MCF 10A (cell line): ENCODE data around the gene MCUB. TPM values are rescaled to one million over a fixed set of nuclear protein-coding genes. Genes with fewer than 3 reads are reported as not detected.

Source experiments
- BruUV-seq: library from RNA; stranded (reverse); fragments of 400-500 nt; replicated peaks from 2 replicates; lab custom pipeline; 2021; lab: Mats Ljungman, UMichigan
- CTCF ChIA-PET: fragments of 300-600 bp; sonication (Branson Sonifier 250); formaldehyde crosslinking; extraction: SDS; loops from one replicate; lab custom pipeline; 2021; ENCODE audit warnings: antibody characterized with exemption, inconsistent platforms; lab: Yijun Ruan, JAX
- POLR2A ChIA-PET: fragments of 300-600, 350-650 bp; sonication (Branson Sonifier 250); formaldehyde crosslinking; extraction: SDS; loops from one replicate; lab custom pipeline; 2020; ENCODE audit warnings: antibody characterized with exemption, inconsistent platforms; lab: Yijun Ruan, JAX
- DNase-seq: peaks from one replicate; pipeline ENCODE4 v3.0.0-alpha.2; 2018; ENCODE audit not compliant: unreplicated experiment
- H3K27ac Mint-ChIP-seq: one replicate; pipeline ENCODE4 v1.8.0; 2022; ENCODE audit warnings: mild to moderate bottlenecking, low read depth, mixed read lengths; ENCODE audit not compliant: unreplicated experiment
- H3K27me3 Mint-ChIP-seq: one replicate; pipeline ENCODE4 v1.8.0; 2022; ENCODE audit warnings: mixed read lengths; ENCODE audit not compliant: insufficient read depth, unreplicated experiment
- H3K36me3 Mint-ChIP-seq: one replicate; pipeline ENCODE4 v1.8.0; 2022; ENCODE audit warnings: mild to moderate bottlenecking, moderate library complexity, mixed read lengths; ENCODE audit not compliant: insufficient read depth, unreplicated experiment
- H3K4me1 Mint-ChIP-seq: one replicate; pipeline ENCODE4 v1.8.0; 2022; ENCODE audit warnings: mixed read lengths; ENCODE audit not compliant: insufficient read depth, unreplicated experiment
- H3K4me3 Mint-ChIP-seq: one replicate; pipeline ENCODE4 v1.8.0; 2022; ENCODE audit warnings: mild to moderate bottlenecking, moderate library complexity, mixed read lengths; ENCODE audit not compliant: unreplicated experiment
- H3K9me3 Mint-ChIP-seq: one replicate; pipeline ENCODE4 v1.8.0; 2022; ENCODE audit warnings: mixed read lengths; ENCODE audit not compliant: unreplicated experiment
- CTCF ChIP-seq: fragments of 200-600 bp; IDR thresholded peaks from one replicate; pipeline ENCODE4 v1.8.0; 2022; ENCODE audit warnings: antibody characterized with exemption, mild to moderate bottlenecking; ENCODE audit not compliant: unreplicated experiment
- intact Hi-C: fragments of 100-400 bp; cut with micrococcal nuclease; formaldehyde crosslinking; loops from 2 replicates; pipeline ENCODE4 v1.14.1; 2022
- total RNA-seq: library from RNA; stranded (reverse); gene quantifications from 2 replicates; pipeline ENCODE4 v1.2.3, GENCODE V29; 2022

Gene MCUB
- total RNA-seq, 1 experiment from 2014 or later, result 16.3 TPM

- no peak for TF ChIP-seq CTCF
- intact Hi-C loops, result no loop called here
- BruUV-seq, result no TSS peak
- no peak for DNase-seq
- no peaks in the 10 kb centered on the region for H3K9me3 Mint-ChIP-seq
- no peak overlapping the region for H3K27ac Mint-ChIP-seq
- no peaks in the 10 kb centered on the region for H3K4me1 Mint-ChIP-seq
- POLR2A ChIA-PET, result no interaction called here
- no peak overlapping the region for H3K4me3 Mint-ChIP-seq
- no peaks in the 10 kb centered on the region for H3K27me3 Mint-ChIP-seq
- H3K36me3 Mint-ChIP-seq, result no peaks in the 10 kb centered on the region
- CTCF ChIA-PET, result no interaction called here
These were observed 67.3 kb downstream of the MCUB start for GRCh38 chr4:109627361-109627760.

- Mint-ChIP-seq H3K27ac (no peak overlapping the region), H3K4me3 (no peak overlapping the region), H3K9me3 (no peaks in the 10 kb centered on the region), H3K27me3 (no peaks in the 10 kb centered on the region), H3K36me3 (no peaks in the 10 kb centered on the region), H3K4me1 (no peaks in the 10 kb centered on the region)
- POLR2A ChIA-PET, result no interaction called here
- CTCF ChIA-PET, result interaction anchor here (0.5 to 1.0 kb wide), 2 partner anchors 12 to 66 kb away, joined by 3 read pairs; no protein-coding TSS in a partner anchor
- no peak for TF ChIP-seq CTCF
- intact Hi-C loops, result no loop called here
- BruUV-seq, result no TSS peak
- no peak for DNase-seq
These were observed 69.7 kb downstream of the MCUB start for GRCh38 chr4:109629775-109630174.

GRCh38 chr4:109631532-109632108 is 71.6 kb downstream of the MCUB start:
- POLR2A ChIA-PET, result interaction anchor here (1.5 kb wide), 1 partner anchor 72 kb away, joined by 3 read pairs; the partner anchor contains the start of gene MCUB
- no peak for TF ChIP-seq CTCF
- intact Hi-C loops, result no loop called here
- Mint-ChIP-seq H3K4me3 (no peak overlapping the region), H3K36me3 (no peaks in the 10 kb centered on the region), H3K27ac (no peak overlapping the region), H3K4me1 (no peaks in the 10 kb centered on the region), H3K27me3 (no peaks in the 10 kb centered on the region), H3K9me3 (no peaks in the 10 kb centered on the region)
- no TSS peak for BruUV-seq
- DNase-seq, result no peak
- CTCF ChIA-PET, result interaction anchor here (0.7 kb wide), 1 partner anchor 32 kb away, joined by 4 read pairs; no protein-coding TSS in a partner anchor

- CTCF ChIA-PET, result interaction anchor here (0.6 to 0.9 kb wide), 2 partner anchors 16 to 163 kb away, joined by 3 to 4 read pairs; no protein-coding TSS in a partner anchor
- no peaks in the 10 kb centered on the region for H3K27me3 Mint-ChIP-seq
- no peaks in the 10 kb centered on the region for H3K36me3 Mint-ChIP-seq
- no TSS peak for BruUV-seq
- intact Hi-C loops, result no loop called here
- DNase-seq, result no peak
- H3K9me3 Mint-ChIP-seq, result no peaks in the 10 kb centered on the region
- no peak for TF ChIP-seq CTCF
- H3K4me3 Mint-ChIP-seq, result no peak overlapping the region
- POLR2A ChIA-PET, result no interaction called here
- H3K4me1 Mint-ChIP-seq, result no peaks in the 10 kb centered on the region
- H3K27ac Mint-ChIP-seq, result no peak overlapping the region
These were observed 80.6 kb downstream of the MCUB start for GRCh38 chr4:109640644-109641043.
